ENCODE results near the gene WBP2. TPM values are rescaled to one million over a fixed set of nuclear protein-coding genes. Genes with fewer than 3 reads are reported as not detected.

Gene WBP2
- total and polyA plus RNA-seq, 2 experiments from 2014 or later: 29.0 to 129 TPM

DNA sequence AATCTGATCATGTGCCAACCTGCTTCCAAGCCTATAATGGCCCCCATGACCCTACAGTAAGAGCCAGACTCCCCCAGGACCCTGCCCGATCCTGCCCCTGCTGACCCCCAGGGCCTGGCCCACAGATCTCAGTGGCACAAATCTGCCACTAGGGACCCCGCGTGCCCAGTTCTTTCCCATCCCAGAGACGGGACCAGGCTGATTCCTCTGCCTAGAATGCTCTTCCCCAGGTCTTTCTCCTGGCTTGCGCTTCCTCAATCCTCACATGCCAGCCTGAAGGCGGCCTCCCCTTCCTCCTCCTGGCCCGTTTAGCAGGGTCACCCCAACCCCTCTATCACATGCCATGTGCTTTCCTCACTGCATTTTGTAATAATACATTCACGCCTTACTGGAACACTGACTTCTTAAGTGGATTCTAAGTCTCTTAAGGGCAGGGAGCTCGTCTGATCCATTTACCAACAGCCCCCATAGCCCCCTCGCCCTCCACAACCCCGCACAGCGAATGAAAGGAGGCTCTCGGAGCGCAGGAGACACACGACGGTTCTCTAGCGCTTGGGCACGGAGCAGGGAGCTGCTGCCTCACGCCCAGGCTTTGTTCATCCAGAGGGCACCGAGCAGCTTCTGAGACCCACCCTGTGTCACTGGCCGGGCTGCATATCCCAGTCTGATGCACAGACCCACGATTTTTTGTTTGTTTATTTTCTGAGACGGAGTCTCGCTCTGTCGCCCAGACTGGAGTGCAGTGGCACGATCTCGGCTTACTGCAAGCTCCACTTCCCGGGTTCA is 40.4 kb upstream of the WBP2 start:
- H3K36me3 ChIP-seq (replicated peaks; ENCODE audit: insufficient read depth, low read depth): no peaks in the 10 kb centered on the region

DNA sequence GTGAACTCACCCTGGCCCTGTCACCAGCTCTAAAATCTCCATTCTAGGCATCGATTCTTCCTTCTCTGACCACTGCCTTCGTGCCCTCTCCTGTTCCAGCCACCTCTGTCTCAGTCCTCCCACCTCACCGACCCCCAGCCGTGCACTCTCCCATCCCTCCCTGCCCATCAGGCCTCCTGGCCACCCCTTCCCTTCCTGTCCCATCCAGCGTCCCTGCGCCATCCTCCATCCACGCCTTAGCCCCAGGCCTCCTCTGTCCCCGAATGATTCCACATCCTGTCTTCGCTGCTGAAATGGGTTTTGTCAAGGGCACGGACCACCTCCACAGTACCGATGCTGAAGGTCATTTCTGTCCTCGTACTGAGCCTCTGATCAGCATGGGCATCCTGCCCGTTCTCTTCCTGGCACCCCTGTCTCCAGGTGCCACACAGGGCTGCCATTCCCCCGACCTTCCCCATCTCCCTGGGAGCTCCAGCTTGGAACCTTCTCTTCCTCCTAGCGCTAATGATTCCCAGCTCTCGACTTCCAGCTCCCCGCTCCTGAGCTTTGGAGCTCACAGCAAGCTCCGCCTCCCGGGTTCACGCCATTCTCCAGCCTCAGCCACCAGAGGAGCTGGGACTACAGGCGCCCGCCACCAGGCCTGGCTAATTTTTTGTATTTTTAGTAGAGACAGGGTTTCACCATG is 39.1 kb upstream of the WBP2 start:
- no peak overlapping the region for H3K4me2 ChIP-seq

More for the DNA sequence above, 40.4 kb upstream of the WBP2 start:
- Histone ChIP-seq H3K4me3 (peak overlapping the region; percentile 97), H4K20me1 (ENCODE audit: insufficient read depth, poor library complexity, severe bottlenecking) (no peaks in the 10 kb centered on the region), H3K9me3 (ENCODE audit: low read depth) (no peaks in the 10 kb centered on the region), H3K4me1 (ENCODE audit: insufficient read depth) (peaks cover 11% of the 10 kb centered on the region), H3K27me3 (no peaks in the 10 kb centered on the region), H2AFZ (peak overlapping the region; percentile 89), H3K4me2 (peak overlapping the region; percentile 84), H3K27ac (peak overlapping the region; percentile 97), H3K79me2 (peaks cover 15% of the 10 kb centered on the region), H3K9me2 (replicated peaks; ENCODE audit: insufficient read depth) (no peaks in the 10 kb centered on the region)
- no peak for DNase-seq (ENCODE audit: low spot score)
- TF ChIP-seq, protein P1, sequence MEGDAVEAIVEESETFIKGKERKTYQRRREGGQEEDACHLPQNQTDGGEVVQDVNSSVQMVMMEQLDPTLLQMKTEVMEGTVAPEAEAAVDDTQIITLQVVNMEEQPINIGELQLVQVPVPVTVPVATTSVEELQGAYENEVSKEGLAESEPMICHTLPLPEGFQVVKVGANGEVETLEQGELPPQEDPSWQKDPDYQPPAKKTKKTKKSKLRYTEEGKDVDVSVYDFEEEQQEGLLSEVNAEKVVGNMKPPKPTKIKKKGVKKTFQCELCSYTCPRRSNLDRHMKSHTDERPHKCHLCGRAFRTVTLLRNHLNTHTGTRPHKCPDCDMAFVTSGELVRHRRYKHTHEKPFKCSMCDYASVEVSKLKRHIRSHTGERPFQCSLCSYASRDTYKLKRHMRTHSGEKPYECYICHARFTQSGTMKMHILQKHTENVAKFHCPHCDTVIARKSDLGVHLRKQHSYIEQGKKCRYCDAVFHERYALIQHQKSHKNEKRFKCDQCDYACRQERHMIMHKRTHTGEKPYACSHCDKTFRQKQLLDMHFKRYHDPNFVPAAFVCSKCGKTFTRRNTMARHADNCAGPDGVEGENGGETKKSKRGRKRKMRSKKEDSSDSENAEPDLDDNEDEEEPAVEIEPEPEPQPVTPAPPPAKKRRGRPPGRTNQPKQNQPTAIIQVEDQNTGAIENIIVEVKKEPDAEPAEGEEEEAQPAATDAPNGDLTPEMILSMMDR (IDR thresholded peaks at IDR 0.05; ENCODE audit: poor library complexity): peak; percentile 15
- TF ChIP-seq EZH2 (IDR thresholded peaks at IDR 0.05; ENCODE audit: borderline replicate concordance) (no peak), EZH2phosphoT487 (IDR thresholded peaks at IDR 0.05; ENCODE audit: low read depth, severe bottlenecking, unreplicated experiment) (no peak)
- WGBS (ENCODE audit: low lambda C conversion rate, missing lambda C conversion rate): 35% methylated on average over 28 of the region's 28 CpGs

DNA sequence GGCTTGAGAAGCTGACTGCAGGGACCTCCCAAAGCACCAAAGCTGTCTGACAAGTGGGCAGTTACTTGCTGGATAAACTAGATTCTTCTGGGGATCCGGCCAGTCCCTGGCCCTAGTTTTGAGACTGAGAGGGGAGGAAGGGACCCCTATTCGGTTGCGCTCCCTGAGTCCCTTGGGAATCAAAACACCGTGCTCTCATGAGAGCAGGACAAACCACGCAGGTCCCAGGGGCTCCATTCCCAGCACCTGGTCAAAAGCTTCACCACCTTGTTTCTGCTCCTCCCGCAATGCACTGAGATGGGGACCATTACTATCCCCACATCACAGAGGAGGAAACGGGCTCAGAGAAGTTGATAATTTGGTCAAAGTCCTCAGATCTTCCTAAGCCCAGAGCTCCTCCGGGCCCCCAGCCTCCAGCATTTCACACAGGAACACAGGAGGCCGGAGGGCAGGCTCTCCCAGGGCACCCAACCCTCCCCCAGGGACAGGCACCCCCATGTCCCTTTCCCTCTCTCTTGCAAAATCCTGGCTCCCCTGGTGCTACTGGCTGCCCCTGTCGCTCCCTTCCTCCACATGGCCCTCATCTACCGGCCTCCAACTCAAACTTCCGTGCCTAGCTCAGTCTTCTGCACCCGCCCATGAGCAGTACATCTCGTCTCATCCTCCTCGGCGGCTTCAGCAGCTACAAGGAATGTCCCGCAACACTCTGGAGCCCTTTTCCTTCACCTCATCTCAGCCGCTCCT is 38.3 kb upstream of the WBP2 start:
- Histone ChIP-seq H3K79me2 (peaks cover 15% of the 10 kb centered on the region), H3K4me3 (no peak overlapping the region), H4K20me1 (ENCODE audit: insufficient read depth, poor library complexity, severe bottlenecking) (no peaks in the 10 kb centered on the region), H3K4me2 (no peak overlapping the region), H3K4me1 (ENCODE audit: insufficient read depth) (peaks cover 11% of the 10 kb centered on the region), H3K27ac (no peak overlapping the region), H2AFZ (no peak overlapping the region), H3K36me3 (replicated peaks; ENCODE audit: insufficient read depth, low read depth) (no peaks in the 10 kb centered on the region), H3K9me2 (replicated peaks; ENCODE audit: insufficient read depth) (no peaks in the 10 kb centered on the region), H3K9me3 (ENCODE audit: low read depth) (no peaks in the 10 kb centered on the region), H3K27me3 (no peaks in the 10 kb centered on the region)
- 91% methylated on average over 18 of the region's 18 CpGs for WGBS (ENCODE audit: low lambda C conversion rate, missing lambda C conversion rate)
- TF ChIP-seq EZH2phosphoT487 (IDR thresholded peaks at IDR 0.05; ENCODE audit: low read depth, severe bottlenecking, unreplicated experiment): no peak
- TF ChIP-seq, protein P1 (IDR thresholded peaks at IDR 0.05; ENCODE audit: poor library complexity): no peak
- no peak for TF ChIP-seq EZH2 (IDR thresholded peaks at IDR 0.05; ENCODE audit: borderline replicate concordance)
- DNase-seq (ENCODE audit: low spot score): no peak

More for the DNA sequence above, 39.1 kb upstream of the WBP2 start:
- Histone ChIP-seq H3K9me3 (ENCODE audit: low read depth) (no peaks in the 10 kb centered on the region), H3K4me1 (ENCODE audit: insufficient read depth) (peaks cover 11% of the 10 kb centered on the region), H2AFZ (no peak overlapping the region), H3K36me3 (replicated peaks; ENCODE audit: insufficient read depth, low read depth) (no peaks in the 10 kb centered on the region), H3K27me3 (no peaks in the 10 kb centered on the region), H3K79me2 (peaks cover 15% of the 10 kb centered on the region), H3K9me2 (replicated peaks; ENCODE audit: insufficient read depth) (no peaks in the 10 kb centered on the region), H4K20me1 (ENCODE audit: insufficient read depth, poor library complexity, severe bottlenecking) (no peaks in the 10 kb centered on the region), H3K4me3 (no peak overlapping the region), H3K27ac (no peak overlapping the region)
- no peak for DNase-seq (ENCODE audit: low spot score)
- TF ChIP-seq, protein P1 (IDR thresholded peaks at IDR 0.05; ENCODE audit: poor library complexity): no peak
- 77% methylated on average over 22 of the region's 22 CpGs for WGBS (ENCODE audit: low lambda C conversion rate, missing lambda C conversion rate)

Measured in hepatocyte (in vitro differentiated cells).